Measurements from ENCODE around the gene MAP2K3. TPM values are rescaled to one million over a fixed set of nuclear protein-coding genes. Genes with fewer than 3 reads are reported as not detected.

Gene MAP2K3
- total RNA-seq, 4 donors from 2014 or later, result 17.5 to 39.0 (median 21.6) TPM

DNA sequence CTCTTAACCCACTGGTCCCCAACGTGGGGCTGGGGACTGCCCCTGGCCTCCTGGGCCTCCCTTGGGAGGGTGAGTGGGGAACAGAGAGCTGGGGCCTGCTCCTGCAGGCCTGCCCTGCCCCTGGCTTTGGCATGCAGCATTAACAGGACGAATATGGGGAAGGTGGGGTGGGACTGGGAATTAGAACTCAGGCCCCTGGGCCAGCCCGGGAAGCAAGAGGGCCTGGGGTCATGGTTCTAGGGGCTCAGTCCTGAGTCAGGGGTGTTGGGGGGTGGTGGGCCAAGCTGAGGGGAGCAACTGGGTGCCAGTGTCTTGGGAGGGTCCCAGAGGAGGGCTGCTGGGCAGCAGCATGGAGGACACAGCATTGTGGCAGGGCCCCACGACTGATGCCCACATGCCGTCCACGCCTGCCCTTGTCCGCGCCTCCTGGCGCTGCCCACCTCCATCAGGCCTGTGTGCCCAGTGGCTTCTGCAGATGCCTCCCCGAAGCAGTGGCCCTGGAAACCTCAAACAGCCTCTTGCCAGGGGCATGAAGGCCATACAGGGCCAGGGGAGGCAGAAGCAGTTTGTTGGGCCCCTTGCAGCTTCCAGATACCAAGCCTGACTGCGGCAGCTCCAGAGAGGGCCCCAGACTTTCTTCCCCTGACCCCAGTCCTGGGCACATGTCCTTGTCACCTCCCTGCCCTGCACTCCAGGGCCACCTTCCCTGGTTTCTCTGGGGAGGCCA lies 4.8 kb downstream of the MAP2K3 start:
- Histone ChIP-seq H3K9me3 (no peaks in the 10 kb centered on the region), H3K4me1 (peaks cover 0 to 63% (median 38%) of the 10 kb centered on the region in 4 donors), H3K36me3 (peaks cover 0 to 3% (median 0%) of the 10 kb centered on the region in 3 donors), H3K27ac (peak overlapping the region in 3 of 4 donors; percentile 89 to 94 (median 92)), H3K4me3 (no peak overlapping the region), H3K27me3 (no peaks in the 10 kb centered on the region)
- TF ChIP-seq EP300 (IDR thresholded peaks at IDR 0.05) (no peak), POLR2A (IDR thresholded peaks at IDR 0.05) (no peak)
- TF ChIP-seq, protein P1, sequence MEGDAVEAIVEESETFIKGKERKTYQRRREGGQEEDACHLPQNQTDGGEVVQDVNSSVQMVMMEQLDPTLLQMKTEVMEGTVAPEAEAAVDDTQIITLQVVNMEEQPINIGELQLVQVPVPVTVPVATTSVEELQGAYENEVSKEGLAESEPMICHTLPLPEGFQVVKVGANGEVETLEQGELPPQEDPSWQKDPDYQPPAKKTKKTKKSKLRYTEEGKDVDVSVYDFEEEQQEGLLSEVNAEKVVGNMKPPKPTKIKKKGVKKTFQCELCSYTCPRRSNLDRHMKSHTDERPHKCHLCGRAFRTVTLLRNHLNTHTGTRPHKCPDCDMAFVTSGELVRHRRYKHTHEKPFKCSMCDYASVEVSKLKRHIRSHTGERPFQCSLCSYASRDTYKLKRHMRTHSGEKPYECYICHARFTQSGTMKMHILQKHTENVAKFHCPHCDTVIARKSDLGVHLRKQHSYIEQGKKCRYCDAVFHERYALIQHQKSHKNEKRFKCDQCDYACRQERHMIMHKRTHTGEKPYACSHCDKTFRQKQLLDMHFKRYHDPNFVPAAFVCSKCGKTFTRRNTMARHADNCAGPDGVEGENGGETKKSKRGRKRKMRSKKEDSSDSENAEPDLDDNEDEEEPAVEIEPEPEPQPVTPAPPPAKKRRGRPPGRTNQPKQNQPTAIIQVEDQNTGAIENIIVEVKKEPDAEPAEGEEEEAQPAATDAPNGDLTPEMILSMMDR (IDR thresholded peaks at IDR 0.05), result no peak
- DNase-seq (ENCODE audit: low spot score in 2 of 2), result no peak
- WGBS, 2 donors, result 73 to 81% methylated on average over 11 of the region's 11 CpGs

DNA sequence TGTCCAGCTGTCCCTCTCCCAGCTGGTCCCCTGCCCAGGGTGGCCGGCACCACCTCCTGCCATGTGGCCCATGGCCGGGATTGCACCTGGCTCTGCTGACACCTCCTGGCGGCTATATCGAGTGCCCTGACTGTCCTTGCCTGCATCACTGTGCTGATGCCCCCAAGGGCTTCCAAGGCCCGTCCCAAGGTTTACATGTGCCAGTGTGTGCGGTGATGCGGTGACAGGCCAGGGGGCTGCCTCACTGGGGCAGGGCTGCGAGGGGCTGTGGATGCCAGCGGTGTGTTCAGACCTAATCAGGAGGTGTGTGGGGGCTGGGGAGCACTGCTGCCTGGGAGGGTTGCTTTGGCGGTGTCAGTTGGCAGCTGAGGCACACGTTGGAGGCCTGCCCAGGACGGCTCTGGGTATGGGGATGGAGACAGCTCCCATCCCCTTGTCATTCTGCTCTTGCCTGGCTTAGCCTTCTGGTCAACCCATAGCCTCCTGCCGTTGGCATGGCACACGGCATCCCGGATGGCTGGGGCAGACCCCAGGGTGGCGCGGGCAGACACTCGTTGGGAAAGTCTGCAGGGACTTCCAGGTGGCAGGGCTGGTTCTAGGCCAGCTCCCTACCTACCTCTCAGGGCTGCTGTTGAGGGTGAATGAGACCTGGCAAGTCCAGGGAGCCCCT lies 5.5 kb downstream of the MAP2K3 start:
- TF ChIP-seq, protein P1 (IDR thresholded peaks at IDR 0.05), result no peak
- TF ChIP-seq EP300 (IDR thresholded peaks at IDR 0.05) (no peak), POLR2A (IDR thresholded peaks at IDR 0.05) (no peak)
- WGBS, 2 donors, result 67 to 88% methylated on average over 11 to 16 of the region's 18 CpGs
- no peak for DNase-seq (ENCODE audit: low spot score in 2 of 2)
- H3K27ac ChIP-seq, result peak overlapping the region in 2 of 4 donors; percentile 92 to 94
- no peak overlapping the region for H3K4me3 ChIP-seq
- peaks cover 0 to 68% (median 38%) of the 10 kb centered on the region in 4 donors for H3K4me1 ChIP-seq
- peaks cover 0 to 3% (median 0%) of the 10 kb centered on the region in 3 donors for H3K36me3 ChIP-seq
- no peaks in the 10 kb centered on the region for H3K9me3 ChIP-seq
- H3K27me3 ChIP-seq, result no peaks in the 10 kb centered on the region

DNA sequence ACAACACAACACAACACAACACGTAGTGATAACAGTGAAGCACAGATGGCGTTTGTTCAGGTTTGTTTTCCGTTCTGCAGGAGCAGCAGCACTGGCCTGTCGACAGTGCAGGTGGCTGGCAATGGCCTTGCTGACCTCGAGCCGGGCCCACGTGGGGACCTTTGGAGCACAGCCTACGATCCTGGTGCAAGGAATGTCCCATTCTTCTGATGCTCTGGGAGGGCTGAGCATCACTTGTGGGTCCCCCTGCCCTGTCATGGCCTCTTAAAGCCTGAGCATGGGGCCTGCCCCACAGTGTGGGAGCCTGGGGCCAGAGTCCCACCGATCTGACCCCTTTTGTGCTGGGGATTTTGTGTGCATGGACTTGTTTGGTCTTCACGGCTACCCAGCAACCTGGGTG lies 6.8 kb downstream of the MAP2K3 start:
- H3K27me3 ChIP-seq, result no peaks in the 10 kb centered on the region
- peaks cover 0 to 3% (median 0%) of the 10 kb centered on the region in 3 donors for H3K36me3 ChIP-seq
- H3K4me3 ChIP-seq, result no peak overlapping the region
- WGBS, 2 donors, result 59 to 60% methylated on average over 10 of the region's 10 CpGs
- H3K9me3 ChIP-seq, result no peaks in the 10 kb centered on the region
- DNase-seq (ENCODE audit: low spot score in 2 of 2), result no peak
- no peak overlapping the region for H3K27ac ChIP-seq
- peaks cover 0 to 63% (median 32%) of the 10 kb centered on the region in 4 donors for H3K4me1 ChIP-seq
- TF ChIP-seq EP300 (IDR thresholded peaks at IDR 0.05) (no peak), POLR2A (IDR thresholded peaks at IDR 0.05) (no peak)
- TF ChIP-seq, protein P1 (IDR thresholded peaks at IDR 0.05), result no peak

DNA sequence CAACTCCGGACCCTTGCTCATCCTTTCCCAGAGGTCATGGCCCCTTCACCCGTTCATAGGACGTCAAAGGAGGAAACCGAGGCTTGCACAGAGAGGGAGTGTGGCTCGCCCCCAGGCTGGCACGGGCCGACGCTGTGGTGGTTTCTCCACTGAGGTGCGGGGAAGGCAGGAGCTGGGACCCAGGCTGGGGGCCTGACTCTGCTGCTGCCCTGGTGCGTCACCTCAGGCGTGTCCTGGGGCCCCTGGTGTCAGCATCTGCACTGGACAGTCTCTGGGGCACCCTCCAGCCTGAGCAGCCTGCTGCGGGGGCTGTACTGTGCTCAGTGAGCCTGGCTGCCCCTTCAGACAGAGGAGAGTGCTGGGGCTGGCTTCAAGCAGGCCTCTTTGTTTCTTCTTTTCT lies 7.4 kb downstream of the MAP2K3 start:
- Histone ChIP-seq H3K27ac (no peak overlapping the region), H3K4me3 (no peak overlapping the region), H3K36me3 (peaks cover 0 to 3% (median 0%) of the 10 kb centered on the region in 3 donors), H3K4me1 (peaks cover 0 to 61% (median 28%) of the 10 kb centered on the region in 4 donors), H3K9me3 (no peaks in the 10 kb centered on the region), H3K27me3 (no peaks in the 10 kb centered on the region)
- TF ChIP-seq POLR2A (IDR thresholded peaks at IDR 0.05), result no peak
- TF ChIP-seq, protein P1 (IDR thresholded peaks at IDR 0.05), result no peak
- TF ChIP-seq EP300 (IDR thresholded peaks at IDR 0.05), result no peak
- 47% methylated on average over 12 of the region's 12 CpGs for WGBS, 2 donors
- no peak for DNase-seq (ENCODE audit: low spot score in 2 of 2)

Measured in tibial nerve (tissue), 4 donors.